ENCODE measurements around the gene ADK.

The ADK gene

GRCh38 chr10:74150204-74150989 lies 624 bp upstream of the ADK start, which contains the start of gene AP3M1:
Gene AP3M1 (minus strand): TSS chr10:74150828. CDS start chr10:74138379, 12,449 bp downstream.
- Histone ChIP-seq H3K9me3 (ENCODE audit: insufficient read depth, low read length) (no peaks in the 10 kb centered on the region), H3K27me3 (ENCODE audit: low read depth, low read length) (no peaks in the 10 kb centered on the region), H2AFZ (ENCODE audit: low read depth, low read length) (peak within 1 kb of the TSS; percentile 77), H3K79me2 (ENCODE audit: low read length) (peaks cover 47% of the 10 kb centered on the region), H3K4me3 (ENCODE audit: low read length) (peak within 1 kb of the TSS; percentile 97), H3K4me2 (ENCODE audit: low read length) (peak within 1 kb of the TSS; percentile 83), H3K9ac (ENCODE audit: low read length) (peak within 1 kb of the TSS; percentile 90), H3K36me3 (replicated peaks; ENCODE audit: low read depth, low read length) (no peaks in the 10 kb centered on the region), H3K27ac (ENCODE audit: low read length) (peak within 1 kb of the TSS; percentile 74), H3K4me1 (ENCODE audit: low read length) (peaks cover 10% of the 10 kb centered on the region), H4K20me1 (ENCODE audit: insufficient read depth, low read length) (no peaks in the 10 kb centered on the region)
- no peak for TF ChIP-seq CTCF (IDR thresholded peaks at IDR 0.05; ENCODE audit: low read depth, low read length)
- no peak for TF ChIP-seq EZH2phosphoT487 (IDR thresholded peaks at IDR 0.05; ENCODE audit: low read depth)

DNA sequence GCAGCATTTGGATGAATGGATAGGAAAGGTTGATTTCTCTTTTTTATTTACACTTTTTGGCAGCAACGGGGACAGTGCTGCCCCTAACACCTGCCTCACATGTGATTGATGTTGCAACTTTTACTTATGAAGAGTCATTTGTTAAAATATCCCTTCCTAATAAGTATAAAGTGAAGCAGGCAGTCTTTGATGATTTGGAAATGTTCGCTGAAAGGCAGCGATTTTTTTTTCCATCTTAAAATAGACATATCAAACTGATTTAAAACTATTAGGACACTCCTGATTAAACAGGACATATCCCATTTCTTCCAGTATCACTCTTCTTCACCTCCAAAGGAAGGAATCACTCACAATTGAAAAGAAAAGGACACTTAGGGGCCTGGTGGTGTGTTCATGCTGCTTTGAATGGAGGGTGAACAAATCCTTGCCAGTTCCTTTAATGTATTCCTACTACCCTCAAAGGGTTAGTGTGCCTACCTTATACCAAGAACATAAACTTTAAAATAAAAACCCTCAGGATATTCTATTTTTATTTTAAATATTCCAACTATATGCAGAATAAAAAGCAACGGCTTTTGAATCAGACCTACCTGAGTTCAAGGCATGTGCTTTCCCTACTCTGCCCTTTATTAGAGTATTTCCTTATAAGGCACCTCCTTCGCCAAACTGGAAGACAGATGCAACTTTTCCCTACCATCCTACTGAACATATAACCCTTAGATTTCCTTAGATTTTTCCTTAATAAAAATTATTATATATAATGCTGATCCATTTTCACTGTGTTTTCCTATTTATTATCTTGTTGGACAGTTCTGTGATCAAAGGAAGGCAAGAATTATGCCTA lies 1.1 kb downstream of the ADK start:
- H3K9me3 ChIP-seq (ENCODE audit: insufficient read depth, low read length) = no peaks in the 10 kb centered on the region
- no peaks in the 10 kb centered on the region for H4K20me1 ChIP-seq (ENCODE audit: insufficient read depth, low read length)
- H3K27me3 ChIP-seq (ENCODE audit: low read depth, low read length) = no peaks in the 10 kb centered on the region
- peak overlapping the region; percentile 66 for H3K9ac ChIP-seq (ENCODE audit: low read length)
- H3K27ac ChIP-seq (ENCODE audit: low read length) = no peak overlapping the region
- no peaks in the 10 kb centered on the region for H3K36me3 ChIP-seq (replicated peaks; ENCODE audit: low read depth, low read length)
- H3K4me1 ChIP-seq (ENCODE audit: low read length) = peaks cover 10% of the 10 kb centered on the region
- peak overlapping the region; percentile 77 for H2AFZ ChIP-seq (ENCODE audit: low read depth, low read length)
- TF ChIP-seq EZH2phosphoT487 (IDR thresholded peaks at IDR 0.05; ENCODE audit: low read depth) = no peak
- no peak for TF ChIP-seq CTCF (IDR thresholded peaks at IDR 0.05; ENCODE audit: low read depth, low read length)
- peak overlapping the region; percentile 97 for H3K4me3 ChIP-seq (ENCODE audit: low read length)
- H3K4me2 ChIP-seq (ENCODE audit: low read length) = peak overlapping the region; percentile 77
- H3K79me2 ChIP-seq (ENCODE audit: low read length) = peaks cover 49% of the 10 kb centered on the region

- H3K4me2 ChIP-seq (ENCODE audit: low read length) = no peak overlapping the region
- H3K9ac ChIP-seq (ENCODE audit: low read length) = no peak overlapping the region
- H3K36me3 ChIP-seq (replicated peaks; ENCODE audit: low read depth, low read length) = no peaks in the 10 kb centered on the region
- H3K9me3 ChIP-seq (ENCODE audit: insufficient read depth, low read length) = no peaks in the 10 kb centered on the region
- H2AFZ ChIP-seq (ENCODE audit: low read depth, low read length) = no peak overlapping the region
- no peak overlapping the region for H3K4me3 ChIP-seq (ENCODE audit: low read length)
- H4K20me1 ChIP-seq (ENCODE audit: insufficient read depth, low read length) = no peaks in the 10 kb centered on the region
- H3K4me1 ChIP-seq (ENCODE audit: low read length) = peaks cover 10% of the 10 kb centered on the region
- H3K27ac ChIP-seq (ENCODE audit: low read length) = no peak overlapping the region
- TF ChIP-seq EZH2phosphoT487 (IDR thresholded peaks at IDR 0.05; ENCODE audit: low read depth) (no peak), CTCF (IDR thresholded peaks at IDR 0.05; ENCODE audit: low read depth, low read length) (no peak)
- H3K27me3 ChIP-seq (ENCODE audit: low read depth, low read length) = no peaks in the 10 kb centered on the region
- peaks cover 45% of the 10 kb centered on the region for H3K79me2 ChIP-seq (ENCODE audit: low read length)
Observed at GRCh38 chr10:74153123-74153522, 2.1 kb downstream of the ADK start.

DNA sequence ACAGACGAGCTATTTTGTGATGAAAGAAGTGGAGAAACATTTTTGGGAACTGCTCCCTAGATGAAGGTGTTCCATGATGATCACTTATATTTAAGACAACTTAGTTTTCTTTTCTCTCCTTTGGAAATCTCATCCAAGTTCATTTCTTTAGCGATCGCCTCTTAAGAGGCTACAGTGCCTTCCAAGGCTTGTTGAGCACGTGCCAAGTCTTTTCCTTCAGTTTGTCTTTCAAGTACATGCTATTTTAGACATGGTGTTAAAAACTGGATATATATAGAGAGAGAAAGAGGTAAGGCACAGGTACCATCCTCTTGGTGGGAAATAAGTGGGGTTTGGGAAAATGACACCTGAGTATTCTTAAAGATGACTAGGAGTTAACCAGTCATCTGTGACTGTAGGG lies 2.7 kb downstream of the ADK start:
- no peaks in the 10 kb centered on the region for H3K36me3 ChIP-seq (replicated peaks; ENCODE audit: low read depth, low read length)
- no peak overlapping the region for H3K4me3 ChIP-seq (ENCODE audit: low read length)
- TF ChIP-seq CTCF (IDR thresholded peaks at IDR 0.05; ENCODE audit: low read depth, low read length) = no peak
- TF ChIP-seq EZH2phosphoT487 (IDR thresholded peaks at IDR 0.05; ENCODE audit: low read depth) = no peak
- H3K9me3 ChIP-seq (ENCODE audit: insufficient read depth, low read length) = no peaks in the 10 kb centered on the region
- H3K9ac ChIP-seq (ENCODE audit: low read length) = no peak overlapping the region
- peaks cover 40% of the 10 kb centered on the region for H3K79me2 ChIP-seq (ENCODE audit: low read length)
- no peak overlapping the region for H2AFZ ChIP-seq (ENCODE audit: low read depth, low read length)
- peaks cover 10% of the 10 kb centered on the region for H3K4me1 ChIP-seq (ENCODE audit: low read length)
- no peaks in the 10 kb centered on the region for H4K20me1 ChIP-seq (ENCODE audit: insufficient read depth, low read length)
- H3K4me2 ChIP-seq (ENCODE audit: low read length) = no peak overlapping the region
- H3K27ac ChIP-seq (ENCODE audit: low read length) = no peak overlapping the region
- no peaks in the 10 kb centered on the region for H3K27me3 ChIP-seq (ENCODE audit: low read depth, low read length)

Measured in OCI-LY3 (cell line).